ENCODE results near the gene TRDN.

- TF ChIP-seq CTCF (conservative IDR thresholded peaks at IDR 0.05; ENCODE audit: low read length): no peak
- no peak for TF ChIP-seq EZH2phosphoT487 (IDR thresholded peaks at IDR 0.05; ENCODE audit: borderline replicate concordance)
These were observed 468.3 kb downstream of the TRDN start for GRCh38 chr6:123168466-123168865.
